ENCODE data around the gene SLX4IP.

The SLX4IP gene

DNA sequence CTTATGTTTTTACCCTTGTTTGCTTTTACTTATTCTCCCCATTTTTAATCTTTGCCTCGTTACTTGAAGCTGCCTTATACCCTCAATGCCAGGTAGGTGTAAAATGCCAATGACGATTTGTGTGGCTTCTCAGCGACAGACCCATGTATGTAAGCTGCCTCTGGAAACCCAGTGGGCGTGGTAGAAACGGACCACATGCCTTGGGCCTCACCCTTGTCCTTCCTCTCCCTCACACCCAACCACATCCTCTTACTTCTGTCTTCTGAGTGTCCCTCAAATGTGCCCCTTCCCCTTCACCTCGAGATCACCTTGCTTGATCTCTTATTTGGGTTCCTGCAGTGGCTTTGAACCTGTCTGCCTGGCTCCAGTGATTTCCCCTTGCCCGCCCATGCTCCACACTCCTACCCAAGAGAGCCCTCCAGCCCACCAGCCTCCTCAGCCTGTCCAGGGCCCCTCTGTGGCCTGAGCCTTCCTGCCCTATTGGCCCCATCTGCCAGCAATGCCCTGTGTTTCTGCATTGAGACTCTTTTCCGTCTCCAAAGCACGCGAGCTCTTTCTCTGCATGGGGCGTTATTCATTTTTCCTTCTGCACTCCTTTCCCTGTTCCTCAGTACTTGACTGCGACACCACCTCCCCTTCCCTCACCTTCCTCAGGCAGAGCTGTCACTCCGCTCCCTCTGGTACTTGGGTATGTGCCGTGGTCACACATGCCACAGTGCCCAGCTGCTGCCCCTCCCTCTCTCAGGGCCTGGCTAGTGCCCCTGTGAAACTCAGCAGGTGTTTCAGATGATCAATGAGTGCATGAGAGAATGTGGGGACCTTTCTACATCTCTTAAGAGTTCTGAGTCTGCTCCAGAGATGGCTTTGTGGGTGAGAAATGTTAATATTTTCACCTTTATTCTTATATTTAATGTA, 115.4 kb downstream of the SLX4IP start:
- DNase-seq (ENCODE audit: low read depth in 3 of 3) = no peak

DNA sequence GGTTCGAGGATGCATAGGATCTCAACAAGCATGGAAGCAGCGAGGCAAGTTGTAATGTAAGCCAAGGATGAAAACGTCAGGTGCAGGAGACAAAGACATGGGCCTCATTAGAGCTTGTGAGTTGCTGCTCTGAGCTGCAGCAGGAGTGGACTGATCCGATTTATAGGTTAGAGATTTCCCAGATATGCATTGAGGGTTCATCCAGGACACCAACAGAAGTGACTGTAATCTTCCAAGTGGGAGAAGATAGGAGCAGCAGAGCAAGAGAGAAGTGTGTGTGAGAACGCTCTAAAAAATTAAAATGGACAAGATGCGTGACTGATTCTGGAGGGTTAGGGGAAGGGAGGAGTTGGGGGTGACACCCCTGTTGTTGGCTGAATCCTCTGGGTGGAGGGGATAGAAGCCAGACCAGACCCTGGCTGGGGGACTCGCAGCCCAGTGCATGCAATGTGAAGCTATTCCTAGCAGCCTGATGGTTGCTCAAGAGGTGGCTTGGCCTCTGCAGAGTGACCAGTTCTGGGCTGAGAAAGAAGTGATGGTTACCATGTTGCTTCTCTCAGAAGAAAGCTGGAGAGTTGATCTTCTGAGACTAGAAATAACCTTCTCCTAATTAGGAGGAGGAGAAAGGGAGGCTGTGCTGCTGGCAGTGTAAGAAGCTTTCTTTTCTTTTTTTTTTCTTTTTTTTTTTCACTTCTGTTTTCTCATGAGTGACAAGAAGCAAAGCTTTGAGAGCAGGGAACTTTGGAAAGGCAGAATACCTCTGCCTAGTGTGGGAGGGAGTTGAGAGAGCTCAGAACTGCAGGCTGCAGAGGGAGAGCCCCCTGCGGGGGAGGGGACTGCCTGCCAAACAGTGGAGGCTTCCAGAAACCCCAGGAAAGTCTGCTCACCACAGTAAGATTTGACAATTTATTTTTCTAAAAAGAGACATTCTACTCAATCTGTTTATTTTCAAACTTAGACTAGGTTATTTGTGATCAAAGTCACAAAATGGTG, 116.9 kb downstream of the SLX4IP start:
- DNase-seq (ENCODE audit: low read depth in 3 of 3) = no peak

DNA sequence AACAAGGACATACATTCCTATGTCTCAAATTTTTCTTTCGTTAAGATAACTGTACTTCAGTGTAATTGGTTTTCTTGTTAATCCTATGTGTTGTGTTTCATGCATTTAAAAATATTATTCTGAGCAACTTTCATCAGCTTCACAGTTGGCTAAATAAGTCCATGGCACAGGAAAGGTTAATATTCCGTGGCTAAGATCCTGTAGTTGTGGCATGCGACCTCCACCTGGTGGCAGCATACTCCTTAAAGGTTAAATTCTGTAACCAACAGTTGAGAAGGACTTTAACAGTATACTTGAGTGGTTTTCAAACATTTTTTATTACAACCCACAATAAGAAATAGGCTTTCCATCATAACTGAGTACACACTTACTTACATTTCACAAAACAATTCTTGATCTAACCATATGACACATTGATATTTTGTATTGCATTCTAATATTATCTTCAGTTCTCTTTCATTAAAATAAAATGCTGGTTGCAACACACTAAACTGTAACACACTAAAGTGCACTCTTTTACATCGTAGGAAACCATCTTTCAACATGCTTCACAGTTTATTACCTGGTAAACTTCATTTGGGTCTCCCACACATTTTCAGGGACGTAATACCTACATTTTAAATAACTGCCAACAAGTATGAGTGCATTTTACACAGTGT, 118.3 kb downstream of the SLX4IP start:
- DNase-seq (ENCODE audit: low read depth in 3 of 3) = no peak

- DNase-seq (ENCODE audit: low read depth in 3 of 3) = no peak
Observed at GRCh38 chr20:10554285-10554684, 119.2 kb downstream of the SLX4IP start.

- no peak for DNase-seq (ENCODE audit: low read depth in 3 of 3)
Observed at GRCh38 chr20:10555393-10555792, 120.3 kb downstream of the SLX4IP start.

DNA sequence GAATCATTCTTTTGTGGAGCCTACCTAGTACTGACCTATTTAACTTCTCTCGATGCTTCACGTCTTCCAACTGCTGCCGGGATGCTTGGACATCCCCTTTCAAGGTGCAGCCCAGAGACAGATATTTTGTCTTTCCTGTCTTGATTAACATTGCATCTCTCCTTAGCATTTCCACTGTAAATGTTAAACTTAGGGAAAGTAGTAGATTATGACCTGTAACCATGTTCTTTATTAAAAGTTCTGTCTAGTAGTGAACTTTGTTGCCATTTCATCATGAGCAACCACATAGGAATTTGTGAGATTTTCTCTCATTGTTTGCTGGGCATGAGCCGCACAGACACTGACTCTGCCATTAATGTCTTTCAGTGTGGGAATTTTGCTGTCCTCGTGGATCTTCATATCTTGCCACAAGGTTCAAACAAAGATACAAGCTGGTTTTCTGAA, 120.8 kb downstream of the SLX4IP start:
- DNase-seq (ENCODE audit: low read depth in 3 of 3) = no peak

- DNase-seq (ENCODE audit: low read depth in 3 of 3) = no peak
Observed at GRCh38 chr20:10556519-10557083, 121.5 kb downstream of the SLX4IP start.

- no peak for DNase-seq (ENCODE audit: low read depth in 3 of 3)
Observed at GRCh38 chr20:10557685-10558084, 122.6 kb downstream of the SLX4IP start.

DNA sequence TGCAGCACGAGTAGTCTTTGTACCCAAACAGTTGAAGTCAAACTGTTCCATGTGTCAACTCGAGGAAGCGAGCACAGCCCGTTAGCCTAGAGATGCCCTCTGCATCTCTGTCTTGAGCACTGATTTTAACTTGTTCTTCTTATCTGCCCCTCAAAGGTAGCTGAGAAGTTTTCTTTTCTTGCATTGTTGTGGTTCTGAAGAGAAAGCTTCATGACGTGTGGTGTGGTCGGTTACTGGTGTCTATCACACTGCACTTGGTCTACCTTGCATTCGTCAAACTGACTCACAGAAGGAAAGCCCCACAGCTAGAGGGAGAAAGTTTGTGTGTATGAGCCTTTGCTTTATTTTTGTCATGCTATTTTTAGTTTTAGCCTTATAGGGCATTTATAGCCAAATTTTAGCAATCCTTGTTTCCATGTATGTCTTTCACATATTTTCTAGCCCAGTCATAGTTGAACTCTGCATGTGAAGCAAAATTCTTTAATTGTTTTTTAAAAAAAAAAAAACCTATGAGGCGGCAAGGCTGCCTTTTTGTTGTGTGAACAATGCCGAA, 123.6 kb downstream of the SLX4IP start:
- DNase-seq (ENCODE audit: low read depth in 3 of 3) = no peak

DNA sequence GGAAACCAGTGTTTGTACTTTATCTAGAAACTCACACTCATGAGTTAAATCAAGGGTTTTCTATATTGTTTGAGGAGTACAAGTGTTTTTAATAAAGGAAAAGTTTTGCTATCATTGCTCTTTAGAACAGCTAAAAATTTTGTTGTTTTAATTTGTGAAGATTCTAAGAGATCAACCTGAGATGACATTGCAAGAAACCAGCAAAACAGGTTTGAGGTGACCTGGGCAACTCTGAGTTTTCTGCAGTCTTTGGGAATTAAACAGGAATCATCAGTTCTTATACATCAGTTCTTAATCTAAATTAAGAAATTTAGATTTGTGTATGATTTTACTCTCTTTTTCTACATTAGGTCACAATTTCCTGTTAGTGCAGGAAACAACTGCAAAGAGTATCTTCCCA, 124.2 kb downstream of the SLX4IP start:
- no peak for DNase-seq (ENCODE audit: low read depth in 3 of 3)

DNA sequence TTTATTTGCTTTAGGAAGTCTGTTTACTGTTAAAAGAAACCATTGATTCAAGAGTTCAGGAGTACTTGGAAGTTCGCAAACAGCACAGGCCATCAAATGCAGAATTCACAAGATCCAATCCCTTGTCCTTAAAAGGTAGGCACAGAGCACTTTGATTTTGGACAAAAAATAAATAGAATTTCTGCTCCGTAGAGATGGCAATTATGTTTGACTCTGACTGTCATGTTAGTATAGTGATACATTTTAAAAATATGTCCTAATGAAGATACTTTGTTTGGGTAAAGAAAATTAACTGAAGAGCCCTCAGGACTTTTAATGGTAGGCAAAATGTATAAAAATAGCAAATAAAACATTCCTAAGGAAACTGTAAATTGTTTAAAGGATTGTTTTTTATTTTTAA, 125.6 kb downstream of the SLX4IP start:
- DNase-seq (ENCODE audit: low read depth in 3 of 3) = no peak

- no peak for DNase-seq (ENCODE audit: low read depth in 3 of 3)
Observed at GRCh38 chr20:10561302-10561701, 126.2 kb downstream of the SLX4IP start.

DNA sequence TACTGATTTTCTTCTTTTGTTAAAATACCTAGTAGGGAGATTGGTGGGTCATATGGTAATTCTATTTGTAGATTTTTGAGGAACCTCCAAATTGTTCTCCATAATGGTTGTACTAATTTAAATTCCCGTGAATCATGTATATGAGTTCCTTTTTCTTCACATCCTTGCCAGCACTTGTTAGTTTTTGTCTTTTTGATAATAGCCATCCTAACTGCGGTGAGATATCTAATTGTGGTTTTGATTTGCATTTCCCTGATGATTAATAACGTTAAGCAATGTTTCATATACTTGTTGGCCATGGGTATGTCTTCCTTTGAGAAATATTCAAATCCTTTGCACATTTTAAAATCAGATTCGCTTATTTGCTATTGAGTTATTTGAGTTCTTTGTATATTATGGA, 127.8 kb downstream of the SLX4IP start:
- DNase-seq (ENCODE audit: low read depth in 3 of 3) = no peak

DNA sequence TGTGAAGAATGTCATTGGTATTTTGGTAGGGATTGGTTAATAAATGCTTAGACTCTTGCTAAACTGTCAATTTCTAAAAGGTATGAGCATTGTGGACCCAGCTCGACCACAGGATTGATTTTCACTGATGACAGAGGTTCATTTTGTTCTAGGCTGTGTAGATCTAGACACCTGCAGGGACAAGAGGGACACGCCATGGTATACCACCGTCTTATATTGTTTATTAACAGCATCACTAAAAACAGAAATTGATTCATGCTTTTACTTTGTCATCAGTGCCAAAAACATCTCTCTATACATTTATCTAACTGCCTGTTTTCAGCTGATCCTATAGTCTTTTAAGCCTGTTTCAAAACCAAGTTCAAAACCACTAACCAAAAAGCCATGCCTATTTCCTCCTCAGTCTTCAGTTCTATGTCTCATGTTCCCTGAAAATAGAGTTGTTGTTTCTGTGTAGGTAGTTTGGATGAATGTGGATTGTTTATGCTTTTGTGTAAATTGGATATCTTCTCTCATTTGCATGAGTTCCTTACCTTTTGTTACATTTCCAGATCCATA, 128.9 kb downstream of the SLX4IP start:
- no peak for DNase-seq (ENCODE audit: low read depth in 3 of 3)

DNA sequence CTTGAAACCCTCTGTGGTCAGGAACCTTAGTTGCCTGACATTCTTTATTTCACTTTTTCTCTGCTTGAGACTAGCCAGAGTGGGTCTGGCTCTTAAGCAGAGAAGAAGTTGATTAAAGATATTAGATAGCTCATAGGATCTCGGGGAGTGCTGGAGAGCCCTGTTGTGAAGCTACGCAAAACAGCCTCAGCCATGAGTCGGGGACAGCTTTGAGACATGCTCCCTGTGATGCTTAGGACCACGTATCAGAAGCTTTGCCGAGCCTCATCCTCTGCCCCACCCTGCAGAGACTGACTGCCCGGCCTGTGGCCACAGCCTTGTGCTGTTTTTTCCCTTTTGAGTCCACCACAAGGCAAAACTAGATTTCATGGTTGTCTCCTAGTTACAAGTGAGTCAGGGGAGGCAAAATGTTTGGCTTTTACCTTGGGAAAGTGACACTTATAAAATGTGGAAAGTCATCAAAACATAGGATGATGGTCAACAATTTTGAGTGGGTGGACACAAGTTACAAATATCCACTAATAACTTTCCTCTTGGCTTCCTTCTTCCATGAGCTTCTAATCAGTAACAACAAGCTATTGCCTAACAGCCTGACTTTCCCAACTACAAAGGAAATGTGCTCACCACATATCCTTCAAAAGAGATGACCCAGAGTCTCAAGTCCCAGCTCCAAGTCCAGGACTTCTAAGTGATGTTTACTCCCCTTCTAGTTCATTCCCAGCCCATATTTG, 130.3 kb downstream of the SLX4IP start:
- no peak for DNase-seq (ENCODE audit: low read depth in 3 of 3)

GRCh38 chr20:10565922-10566897, 131.1 kb downstream of the SLX4IP start:
- DNase-seq (ENCODE audit: low read depth in 3 of 3) = no peak

GRCh38 chr20:10568032-10568431, 132.9 kb downstream of the SLX4IP start:
- no peak for DNase-seq (ENCODE audit: low read depth in 3 of 3)

- DNase-seq (ENCODE audit: low read depth in 3 of 3) = no peak
Observed at GRCh38 chr20:10571313-10571815, 136.3 kb downstream of the SLX4IP start.

DNA sequence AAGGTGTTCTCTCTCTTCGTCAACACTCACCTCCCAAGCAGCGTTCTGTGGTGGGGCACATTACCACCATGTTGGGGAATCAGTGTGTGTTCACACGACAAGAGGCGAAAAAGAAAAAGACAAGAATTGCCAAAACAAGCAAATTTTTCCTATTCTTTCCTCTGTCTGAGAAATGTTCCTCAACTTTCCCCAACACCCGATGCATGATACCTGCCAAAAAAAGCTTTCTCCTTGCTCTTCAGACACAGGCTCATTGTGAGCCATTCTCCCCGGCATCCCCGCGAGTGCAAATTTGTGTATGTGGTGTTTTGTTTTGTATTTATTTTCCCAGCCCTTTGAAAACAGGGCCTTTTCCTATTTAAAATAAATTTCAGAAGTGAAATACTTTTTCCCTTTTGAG, 137.7 kb downstream of the SLX4IP start:
- no peak for DNase-seq (ENCODE audit: low read depth in 3 of 3)

Measured in stimulated activated CD4-positive, alpha-beta T cell treated with anti-CD3 and anti-CD28 coated beads, TNF-alpha, amount 100 ng/mL, for 4 hours (primary cell).